Ovary (tissue), 3 donors: ENCODE data around the gene RNF175.

Source experiments
- CTCF ChIP-seq, 3 donors: fragments of 450-650 bp in 2 of 3; fragments of 200-600 bp in 1 of 3; IDR thresholded peaks; one replicate each; pipeline versions ENCODE4 v1.5.1 to v1.8.0; 2016 to 2022; ENCODE audit warnings: antibody characterized with exemption in 3 of 3, mild to moderate bottlenecking in 1 of 3
- POLR2A ChIP-seq: fragments of 450-650 bp; IDR thresholded peaks from one replicate; pipeline ENCODE4 v1.6.1; 2017; ENCODE audit warnings: antibody characterized with exemption, mild to moderate bottlenecking, moderate library complexity
- donor health status: DM: no; HTN: no; CAD: no.

- TF ChIP-seq CTCF (IDR thresholded peaks at IDR 0.05) = no peak
- TF ChIP-seq POLR2A = no peak
Measured at GRCh38 chr4:153789741-153790499, 30.1 kb upstream of the RNF175 start.
